Measurements from ENCODE around the gene FGFBP1. TPM values are rescaled to one million over a fixed set of nuclear protein-coding genes. Genes with fewer than 3 reads are reported as not detected.

FGFBP1 gene
- total RNA-seq, 4 donors from 2014 or later: 386 to 630 (median 528) TPM

GRCh38 chr4:15890246-15890829 lies 48.2 kb downstream of the FGFBP1 start:
- intact Hi-C loops (cut with DNase I): no loop called here
- Histone ChIP-seq H3K9me3 (no peaks in the 10 kb centered on the region), H3K4me3 (no peak overlapping the region), H3K4me1 (peaks cover 0 to 45% (median 21%) of the 10 kb centered on the region in 3 donors), H3K27me3 (no peaks in the 10 kb centered on the region), H3K27ac (no peak overlapping the region), H3K36me3 (no peaks in the 10 kb centered on the region)
- TF ChIP-seq CTCF (IDR thresholded peaks at IDR 0.05): no peak
- TF ChIP-seq POLR2A (IDR thresholded peaks at IDR 0.05): no peak
- WGBS, 2 donors: 87 to 88% methylated on average over 4 of the region's 4 CpGs
- DNase-seq: no peak

GRCh38 chr4:15888515-15888914 lies 50.0 kb downstream of the FGFBP1 start:
- H3K27me3 ChIP-seq: no peaks in the 10 kb centered on the region
- H3K4me1 ChIP-seq: peaks cover 0 to 37% (median 8%) of the 10 kb centered on the region in 3 donors
- DNase-seq: no peak
- 74 to 91% methylated on average over 9 of the region's 9 CpGs for WGBS, 2 donors
- H3K9me3 ChIP-seq: no peaks in the 10 kb centered on the region
- H3K36me3 ChIP-seq: no peaks in the 10 kb centered on the region
- no peak overlapping the region for H3K4me3 ChIP-seq
- no peak for TF ChIP-seq CTCF (IDR thresholded peaks at IDR 0.05)
- TF ChIP-seq POLR2A (IDR thresholded peaks at IDR 0.05): no peak
- no peak overlapping the region for H3K27ac ChIP-seq
- intact Hi-C loops (cut with DNase I): no loop called here

Other genes with a start within 250 kb of the FGFBP1 start
- 1 to 10 TPM in 3 of 4 donors, under 1 TPM in 1; 0.97 to 7.4 (median 3.6) TPM for gene BST1, start 235.7 kb downstream of the FGFBP1 start, total RNA-seq
- gene CD38, start 160.4 kb downstream of the FGFBP1 start, total RNA-seq: 1 to 10 TPM; 1.1 to 2.5 (median 1.9) TPM
- gene FGFBP2, start 24.4 kb upstream of the FGFBP1 start, total RNA-seq: not detected
- 1 to 10 TPM in 2 of 4 donors, under 1 TPM in 1, not detected in 1; 0.13 to 6.7 (median 1.7) TPM for gene PROM1, start 145.3 kb upstream of the FGFBP1 start, total RNA-seq